H1 (cell line): ENCODE measurements around the gene PPP1CB. TPM values are rescaled to one million over a fixed set of nuclear protein-coding genes. Genes with fewer than 3 reads are reported as not detected.

Experiments used
- CTCF ChIA-PET: fragments of 300-600 bp; sonication (Branson Sonifier 250); formaldehyde crosslinking; loops from one replicate; lab custom pipeline; 2021; ENCODE audit not compliant: partially characterized antibody; lab: Charles Lee
- POLR2A ChIA-PET: fragments of 300-600 bp; sonication (Branson Sonifier 250); formaldehyde crosslinking; loops from one replicate; lab custom pipeline; 2021; ENCODE audit warnings: inconsistent platforms; ENCODE audit not compliant: partially characterized antibody; lab: Charles Lee
- DNase-seq, 2 experiments: peaks; one replicate each; pipeline versions ENCODE4 v3.0.0 to v3.0.0-alpha.2; 2010 to 2022; ENCODE audit warnings: low spot score in 2 of 2, low read depth in 1 of 2, mixed read lengths in 1 of 2
- FAIRE-seq: peaks from 2 replicates; lab custom pipeline; 2011; peaks lifted over from hg19 to GRCh38; lab: Jason Lieb, UNC
- H2AFZ ChIP-seq: 2 replicates; pipeline ENCODE4 v1.8.1; 2012; ENCODE audit warnings: low read length, inconsistent platforms
- H2AK5ac ChIP-seq: 2 replicates; pipeline ENCODE4 v1.6.1; 2013; ENCODE audit warnings: low read depth, low read length
- H2BK120ac ChIP-seq: replicated peaks from 2 replicates; pipeline ENCODE3; 2013; ENCODE audit warnings: low read depth, low read length, inconsistent platforms
- H2BK12ac ChIP-seq: 2 replicates; pipeline ENCODE4 v1.6.1; 2013; ENCODE audit warnings: low read depth, low read length
- H2BK15ac ChIP-seq: 2 replicates; pipeline ENCODE4 v1.6.1; 2013; ENCODE audit warnings: low read length
- H2BK20ac ChIP-seq: 2 replicates; pipeline ENCODE4 v1.6.1; 2013; ENCODE audit warnings: low read length
- H2BK5ac ChIP-seq: 2 replicates; pipeline ENCODE4 v1.6.1; 2013; ENCODE audit warnings: low read depth, low read length
- H3K14ac ChIP-seq: 2 replicates; pipeline ENCODE4 v1.6.1; 2013; ENCODE audit warnings: inconsistent platforms; ENCODE audit not compliant: insufficient read length
- H3K18ac ChIP-seq: 2 replicates; pipeline ENCODE4 v1.6.1; 2013; ENCODE audit warnings: low read length; ENCODE audit errors: extremely low read depth
- H3K23ac ChIP-seq: 2 replicates; pipeline ENCODE4 v1.6.1; 2013; ENCODE audit warnings: inconsistent platforms; ENCODE audit not compliant: insufficient read length
- H3K23me2 ChIP-seq: 2 replicates; pipeline ENCODE4 v1.6.1; 2013; ENCODE audit warnings: low read depth, low read length
- H3K27ac ChIP-seq: 2 replicates; pipeline ENCODE4 v1.6.1; 2011; ENCODE audit warnings: low read depth, low read length, inconsistent platforms
- H3K27me3 ChIP-seq, 4 experiments: replicated peaks in 1 of 4; 1 replicate in 1 of 4; 2 replicates in 3 of 4; pipeline versions ENCODE4 v1.6.1 to v1.8.1; 2011 to 2013; ENCODE audit warnings: low read length in 3 of 4, mild to moderate bottlenecking in 3 of 4, inconsistent platforms in 2 of 4, mixed read lengths in 2 of 4, moderate library complexity in 1 of 4; ENCODE audit not compliant: control insufficient read depth in 3 of 4, insufficient read depth in 3 of 4; ENCODE audit errors: extremely low read depth in 1 of 4
- H3K36me3 ChIP-seq, 4 experiments: 2 replicates each; pipeline versions ENCODE4 v1.6.1 to v1.8.1; 2011 to 2013; ENCODE audit warnings: mild to moderate bottlenecking in 4 of 4, low read length in 3 of 4, moderate library complexity in 2 of 4, control low read depth in 1 of 4, inconsistent platforms in 1 of 4; ENCODE audit not compliant: insufficient read depth in 4 of 4, control insufficient read depth in 2 of 4
- H3K4ac ChIP-seq: replicated peaks from 2 replicates; pipeline ENCODE3; 2013; ENCODE audit warnings: low read length, low read depth, mixed read lengths, inconsistent platforms; ENCODE audit not compliant: insufficient read length
- H3K4me1 ChIP-seq, 4 experiments: replicated peaks in 1 of 4; 1 replicate in 1 of 4; 2 replicates in 3 of 4; pipeline versions ENCODE4 v1.6.1 to v1.8.1; 2011 to 2013; ENCODE audit warnings: low read length in 3 of 4, inconsistent platforms in 2 of 4, mixed read lengths in 1 of 4; ENCODE audit not compliant: insufficient read depth in 4 of 4, control insufficient read depth in 3 of 4
- H3K4me2 ChIP-seq, 2 experiments: 2 replicates each; pipeline versions ENCODE4 v1.6.1 to v1.8.1; 2011 to 2013; ENCODE audit warnings: low read depth in 2 of 2, low read length in 2 of 2, control low read depth in 1 of 2, inconsistent platforms in 1 of 2, mild to moderate bottlenecking in 1 of 2; ENCODE audit not compliant: insufficient read depth in 1 of 2
- H3K4me3 ChIP-seq, 4 experiments: fragments of 200-600, 300-600 bp in 1 of 4; sonication (generic), shearing (Covaris generic), sonication (Bioruptor Twin) in 1 of 4; 2 replicates each; pipeline versions ENCODE4 v1.5.1 to v1.8.1; 2011 to 2016; ENCODE audit warnings: low read length in 4 of 4, low read depth in 3 of 4, control low read depth in 2 of 4, inconsistent platforms in 2 of 4, mild to moderate bottlenecking in 2 of 4, mixed read lengths in 1 of 4, moderate library complexity in 1 of 4; ENCODE audit not compliant: insufficient read depth in 2 of 4; ENCODE audit errors: extremely low read depth in 1 of 4
- H3K56ac ChIP-seq: replicated peaks from 2 replicates; pipeline ENCODE3; 2013; ENCODE audit warnings: low read depth, mild to moderate bottlenecking, mixed read lengths, low read length, inconsistent platforms; ENCODE audit not compliant: insufficient read length
- H3K79me1 ChIP-seq: 2 replicates; pipeline ENCODE4 v1.6.1; 2013; ENCODE audit warnings: low read depth, low read length, control low read depth
- H3K79me2 ChIP-seq, 2 experiments: 2 replicates each; pipeline versions ENCODE4 v1.6.1 to v1.8.1; 2012 to 2013; ENCODE audit warnings: low read length in 2 of 2, mild to moderate bottlenecking in 2 of 2, inconsistent platforms in 1 of 2; ENCODE audit not compliant: insufficient read depth in 2 of 2, control insufficient read depth in 1 of 2
- H3K9ac ChIP-seq, 4 experiments: replicated peaks in 1 of 4; 1 replicate in 1 of 4; 2 replicates in 3 of 4; pipeline versions ENCODE4 v1.6.1 to v1.8.1; 2011 to 2013; ENCODE audit warnings: low read depth in 3 of 4, low read length in 3 of 4, control low read depth in 2 of 4, mild to moderate bottlenecking in 2 of 4, moderate library complexity in 2 of 4, inconsistent platforms in 1 of 4; ENCODE audit errors: extremely low read depth in 1 of 4
- H3K9me3 ChIP-seq, 2 experiments: 2 replicates each; pipeline versions ENCODE4 v1.6.1 to v1.8.1; 2012 to 2013; ENCODE audit warnings: mild to moderate bottlenecking in 2 of 2, moderate library complexity in 2 of 2, control low read depth in 1 of 2, inconsistent platforms in 1 of 2, low read depth in 1 of 2, low read length in 1 of 2, mixed read lengths in 1 of 2; ENCODE audit not compliant: insufficient read depth in 2 of 2
- H4K20me1 ChIP-seq, 2 experiments: replicated peaks in 1 of 2; 2 replicates each; pipeline versions ENCODE3 to v1.8.1; 2011 to 2013; ENCODE audit warnings: inconsistent platforms in 2 of 2, low read length in 2 of 2, mild to moderate bottlenecking in 1 of 2; ENCODE audit not compliant: insufficient read depth in 2 of 2, control insufficient read depth in 1 of 2
- H4K5ac ChIP-seq: 2 replicates; pipeline ENCODE4 v1.6.1; 2013; ENCODE audit warnings: low read length, low read depth, mixed read lengths, inconsistent platforms; ENCODE audit not compliant: insufficient read length
- H4K8ac ChIP-seq: 2 replicates; pipeline ENCODE4 v1.8.0; 2013; ENCODE audit warnings: mild to moderate bottlenecking, moderate library complexity, low read length, inconsistent platforms; ENCODE audit not compliant: insufficient read depth; ENCODE audit errors: extremely low read depth
- H4K91ac ChIP-seq: replicated peaks from 2 replicates; pipeline ENCODE3; 2013; ENCODE audit warnings: low read length, mixed read lengths, inconsistent platforms; ENCODE audit not compliant: insufficient read length
- CBX8 ChIP-seq: fragments of 300-800, 300-1000 bp; sonication (generic); IDR thresholded peaks from 2 replicates; pipeline ENCODE4 v1.7.1; 2016; ENCODE audit warnings: low read depth, low read length, borderline replicate concordance
- CREB1 ChIP-seq: IDR thresholded peaks from 2 replicates; pipeline ENCODE4 v1.6.1; 2012; ENCODE audit warnings: inconsistent platforms
- CTCF ChIP-seq, 3 experiments: IDR thresholded peaks; 1 replicate in 2 of 3; 2 replicates in 1 of 3; pipeline versions ENCODE4 v1.5.1 to v1.6.1; 2011; ENCODE audit warnings: low read length in 3 of 3, mild to moderate bottlenecking in 3 of 3, inconsistent platforms in 2 of 3, low read depth in 1 of 3, moderate library complexity in 1 of 3; ENCODE audit not compliant: insufficient read depth in 1 of 3; ENCODE audit errors: control extremely low read depth in 1 of 3
- EP300 ChIP-seq, 2 experiments: IDR thresholded peaks; 1 replicate in 1 of 2; 2 replicates in 1 of 2; pipeline ENCODE4 v1.6.1; 2011 to 2012; ENCODE audit warnings: low read depth in 2 of 2, low read length in 2 of 2, mild to moderate bottlenecking in 2 of 2, borderline replicate concordance in 1 of 2, inconsistent platforms in 1 of 2, moderate library complexity in 1 of 2
- POLR2AphosphoS5 ChIP-seq: IDR thresholded peaks from 2 replicates; pipeline ENCODE4 v1.6.1; 2011; ENCODE audit warnings: low read depth, low read length
- RNF2 ChIP-seq: fragments of 200-900, 300-1000 bp; sonication (generic); IDR thresholded peaks from 2 replicates; pipeline ENCODE4 v1.7.1; 2016; ENCODE audit warnings: borderline replicate concordance, low read depth, mild to moderate bottlenecking, antibody characterized with exemption, low read length; ENCODE audit not compliant: poor library complexity, severe bottlenecking; ENCODE audit errors: missing control alignments
- SUZ12 ChIP-seq: fragments of 200-600 bp; sonication (generic); IDR thresholded peaks from 2 replicates; pipeline ENCODE4 v1.6.1; 2012; ENCODE audit warnings: mild to moderate bottlenecking, inconsistent platforms, low read length, moderate library complexity, mixed read lengths
- TAF1 ChIP-seq: IDR thresholded peaks from 2 replicates; pipeline ENCODE4 v1.6.1; 2011; ENCODE audit warnings: mild to moderate bottlenecking, low read depth, low read length
- YY1 ChIP-seq: IDR thresholded peaks from 2 replicates; pipeline ENCODE4 v1.6.1; 2011; ENCODE audit warnings: low read depth, mild to moderate bottlenecking, low read length
- WGBS, 2 experiments: shearing (Covaris generic) in 1 of 2; methylation state at CpG; one replicate each; pipeline versions ENCODE4 v1.1.6 to v1.1.7; 2013 to 2015; ENCODE audit warnings: low lambda C conversion rate in 2 of 2, mixed read lengths in 2 of 2, inconsistent platforms in 1 of 2, low coverage in 1 of 2, missing lambda C conversion rate in 1 of 2; ENCODE audit not compliant: insufficient replicate concordance in 2 of 2, insufficient coverage in 1 of 2, insufficient read length in 1 of 2; ENCODE audit errors: extremely low coverage in 1 of 2, missing lambda C conversion rate in 1 of 2; 5-methylcytosine and 5-hydroxymethylcytosine counted together
- polyA plus RNA-seq, 7 experiments: library from polyadenylated mRNA; depleted of rRNA in 3 of 7; stranded (reverse) in 5 of 7; unstranded in 2 of 7; fragments of >200 nt in 5 of 7; fragments of 200-250 nt in 2 of 7; gene quantifications; 1 replicate in 5 of 7; 2 replicates in 1 of 7; 4 replicates in 1 of 7; pipeline versions ENCODE4 v1.2.1 to v1.2.3, GENCODE V29; 2011 to 2013; ENCODE audit warnings: missing spikeins in 2 of 7, mixed read lengths in 2 of 7
- total RNA-seq: library from RNA; stranded (reverse); fragmentation: NEBNext Ultra II Directional; extraction: Animal tissue kit (Norgen Biotek cat#: 25700); gene quantifications from 2 replicates; pipeline ENCODE4 v1.2.1, GENCODE V29; 2021
- TF ChIP-seq, protein P1 (sequence below): IDR thresholded peaks from 2 replicates; pipeline ENCODE4 v1.6.1; 2011; ENCODE audit warnings: low read length, improper control_type of control experiment

Gene PPP1CB
- total and polyA plus RNA-seq, 2 of the 8 experiments (the other 6 are each of a cell fraction or from before 2014, with no cell fraction given): 30.7 to 158 TPM

DNA sequence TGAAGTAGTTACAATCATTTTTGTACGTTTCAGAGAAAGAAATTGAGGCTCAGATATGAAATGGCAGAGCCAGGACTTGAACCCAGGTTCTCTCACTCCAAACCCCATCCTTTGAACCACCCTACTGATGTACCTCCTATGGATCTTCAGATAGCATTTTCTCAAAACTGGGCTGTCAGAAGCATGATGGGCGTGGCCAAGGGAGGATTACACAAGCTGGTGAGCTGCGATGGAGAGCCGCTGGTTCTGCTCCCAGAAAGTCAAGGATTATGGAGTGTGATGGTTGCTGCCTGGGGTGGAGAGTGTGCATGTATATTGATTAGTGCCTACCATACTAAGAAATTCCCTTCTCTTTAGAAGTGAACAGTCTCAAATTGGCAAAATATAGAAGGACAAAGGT is 47.0 kb upstream of the PPP1CB start:
- Histone ChIP-seq H3K9ac (no peak overlapping the region), H3K23ac (no peak overlapping the region), H3K4me2 (no peak overlapping the region), H3K4me1 (no peaks in the 10 kb centered on the region), H3K4me3 (no peak overlapping the region), H4K5ac (no peak overlapping the region), H4K91ac (no peak overlapping the region), H2BK120ac (no peak overlapping the region), H3K14ac (no peak overlapping the region), H3K79me1 (no peaks in the 10 kb centered on the region), H3K27me3 (no peaks in the 10 kb centered on the region), H3K79me2 (no peaks in the 10 kb centered on the region), H3K4ac (no peak overlapping the region), H3K9me3 (0 out of 4 replicates have a peak, but pooled peaks cover 0 to 13% of the 10 kb centered on the region in 2 experiments), H2BK20ac (no peak overlapping the region), H2BK5ac (no peak overlapping the region), H3K36me3 (no peaks in the 10 kb centered on the region), H3K56ac (no peak overlapping the region), H3K18ac (no peak overlapping the region), H2AK5ac (no peak overlapping the region), H2BK12ac (no peak overlapping the region), H2AFZ (no peak overlapping the region), H3K27ac (no peak overlapping the region), H4K8ac (no peak overlapping the region), H2BK15ac (no peak overlapping the region), H4K20me1 (no peaks in the 10 kb centered on the region), H3K23me2 (no peaks in the 10 kb centered on the region)
- no peak for FAIRE-seq
- CTCF ChIA-PET: interaction anchor here (1.1 kb wide), 1 partner anchor 19 kb away, joined by 3 read pairs; no protein-coding TSS in a partner anchor
- POLR2A ChIA-PET: no interaction called here
- 82% methylated on average over 4 of the region's 4 CpGs; no CpG with 5 or more reads in 1 of the 2 experiments for WGBS, 2 experiments
- no peak for DNase-seq
- no peak for TF ChIP-seq YY1
- TF ChIP-seq POLR2AphosphoS5: no peak
- no peak for TF ChIP-seq CREB1
- no peak for TF ChIP-seq CBX8
- TF ChIP-seq, protein P1, sequence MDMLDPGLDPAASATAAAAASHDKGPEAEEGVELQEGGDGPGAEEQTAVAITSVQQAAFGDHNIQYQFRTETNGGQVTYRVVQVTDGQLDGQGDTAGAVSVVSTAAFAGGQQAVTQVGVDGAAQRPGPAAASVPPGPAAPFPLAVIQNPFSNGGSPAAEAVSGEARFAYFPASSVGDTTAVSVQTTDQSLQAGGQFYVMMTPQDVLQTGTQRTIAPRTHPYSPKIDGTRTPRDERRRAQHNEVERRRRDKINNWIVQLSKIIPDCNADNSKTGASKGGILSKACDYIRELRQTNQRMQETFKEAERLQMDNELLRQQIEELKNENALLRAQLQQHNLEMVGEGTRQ: no peak
- no peak for TF ChIP-seq CTCF (IDR thresholded peaks at IDR 0.05; ENCODE audit: control extremely low read depth in 1 of 3, insufficient read depth in 1 of 3, low read depth in 1 of 3, low read length in 3 of 3)
- TF ChIP-seq SUZ12: no peak
- no peak for TF ChIP-seq RNF2
- TF ChIP-seq TAF1: no peak
- TF ChIP-seq EP300 (IDR thresholded peaks at IDR 0.05; ENCODE audit: borderline replicate concordance in 1 of 2, low read depth in 2 of 2, low read length in 2 of 2): no peak
